H9 (cell line): ENCODE measurements around the gene FCMR. TPM values are rescaled to one million over a fixed set of nuclear protein-coding genes. Genes with fewer than 3 reads are reported as not detected.

Source experiments
- DNase-seq: peaks from one replicate; pipeline ENCODE4 v3.0.0-alpha.2; 2017
- H2AFZ ChIP-seq: one replicate; pipeline ENCODE4 v1.6.1; 2013; ENCODE audit warnings: mild to moderate bottlenecking, low read length, control low read depth, moderate library complexity
- H2AK5ac ChIP-seq: 2 replicates; pipeline ENCODE4 v1.6.1; 2013; ENCODE audit warnings: low read length, control low read depth, mixed read lengths; ENCODE audit not compliant: insufficient read length
- H2BK120ac ChIP-seq: one replicate; pipeline ENCODE4 v1.6.1; 2013; ENCODE audit warnings: low read depth, mild to moderate bottlenecking, low read length, control low read depth, inconsistent platforms; ENCODE audit not compliant: poor library complexity, severe bottlenecking
- H2BK12ac ChIP-seq: 2 replicates; pipeline ENCODE4 v1.6.1; 2013; ENCODE audit warnings: low read length, control low read depth, mixed read lengths, low read depth; ENCODE audit not compliant: insufficient read length
- H2BK15ac ChIP-seq: 2 replicates; pipeline ENCODE4 v1.6.1; 2013; ENCODE audit warnings: low read depth, low read length, control low read depth
- H2BK20ac ChIP-seq: one replicate; pipeline ENCODE4 v1.6.1; 2013; ENCODE audit warnings: low read depth, mild to moderate bottlenecking, low read length, control low read depth, inconsistent platforms; ENCODE audit not compliant: poor library complexity, severe bottlenecking
- H2BK5ac ChIP-seq: 2 replicates; pipeline ENCODE4 v1.6.1; 2013; ENCODE audit warnings: low read length, control low read depth, mixed read lengths; ENCODE audit not compliant: insufficient read length
- H3K14ac ChIP-seq: 2 replicates; pipeline ENCODE4 v1.6.1; 2013; ENCODE audit warnings: low read length, control low read depth; ENCODE audit not compliant: insufficient read depth
- H3K18ac ChIP-seq: 2 replicates; pipeline ENCODE4 v1.6.1; 2013; ENCODE audit warnings: low read depth, mild to moderate bottlenecking, mixed read lengths, low read length, control low read depth; ENCODE audit not compliant: insufficient read length
- H3K23ac ChIP-seq: 2 replicates; pipeline ENCODE4 v1.6.1; 2013; ENCODE audit warnings: low read length, control low read depth, mixed read lengths, low read depth; ENCODE audit not compliant: insufficient read length
- H3K23me2 ChIP-seq: 2 replicates; pipeline ENCODE4 v1.6.1; 2013; ENCODE audit warnings: low read depth, mild to moderate bottlenecking, mixed read lengths, low read length, control low read depth; ENCODE audit not compliant: insufficient read length, poor library complexity, severe bottlenecking
- H3K27ac ChIP-seq: 2 replicates; pipeline ENCODE4 v1.5.1; 2013; ENCODE audit warnings: low read length, control low read depth, mixed read lengths, low read depth; ENCODE audit not compliant: insufficient read length
- H3K27me3 ChIP-seq: 2 replicates; pipeline ENCODE4 v1.6.1; 2013; ENCODE audit warnings: low read length, control low read depth, inconsistent platforms; ENCODE audit not compliant: insufficient read depth
- H3K4ac ChIP-seq: 2 replicates; pipeline ENCODE4 v1.6.1; 2013; ENCODE audit warnings: low read depth, mild to moderate bottlenecking, control low read depth, inconsistent platforms, low read length, moderate library complexity
- H3K4me1 ChIP-seq: 2 replicates; pipeline ENCODE4 v1.6.1; 2013; ENCODE audit warnings: low read length, control low read depth, inconsistent platforms; ENCODE audit not compliant: insufficient read depth
- H3K4me2 ChIP-seq: 2 replicates; pipeline ENCODE4 v1.6.1; 2013; ENCODE audit warnings: low read length, control low read depth, mixed read lengths; ENCODE audit not compliant: insufficient read length, insufficient read depth
- H3K56ac ChIP-seq: 2 replicates; pipeline ENCODE4 v1.6.1; 2013; ENCODE audit warnings: low read depth, mild to moderate bottlenecking, mixed read lengths, low read length, control low read depth; ENCODE audit not compliant: insufficient read length
- H3K79me1 ChIP-seq: 2 replicates; pipeline ENCODE4 v1.6.1; 2013; ENCODE audit warnings: low read depth, mild to moderate bottlenecking, moderate library complexity, low read length, control low read depth, inconsistent platforms; ENCODE audit not compliant: insufficient read depth, poor library complexity, severe bottlenecking
- H3K79me2 ChIP-seq: 2 replicates; pipeline ENCODE4 v1.6.1; 2013; ENCODE audit warnings: low read length, control low read depth, inconsistent platforms; ENCODE audit not compliant: insufficient read depth
- H3K9ac ChIP-seq: 2 replicates; pipeline ENCODE4 v1.6.1; 2013; ENCODE audit warnings: low read length, control low read depth, mixed read lengths; ENCODE audit not compliant: insufficient read length; ENCODE audit errors: extremely low read depth
- H3K9me3 ChIP-seq: one replicate; pipeline ENCODE4 v1.6.1; 2013; ENCODE audit warnings: low read depth, low read length, inconsistent platforms; ENCODE audit not compliant: control insufficient read depth
- H3T11ph ChIP-seq: one replicate; pipeline ENCODE4 v1.6.1; 2013; ENCODE audit warnings: mild to moderate bottlenecking, low read length, control low read depth, inconsistent platforms
- H4K20me1 ChIP-seq: one replicate; pipeline ENCODE4 v1.6.1; 2013; ENCODE audit not compliant: control insufficient read depth, insufficient read length, insufficient read depth
- H4K5ac ChIP-seq: 2 replicates; pipeline ENCODE4 v1.6.1; 2013; ENCODE audit warnings: low read depth, mild to moderate bottlenecking, mixed read lengths, low read length, control low read depth; ENCODE audit not compliant: insufficient read length
- H4K8ac ChIP-seq: replicated peaks from 2 replicates; pipeline ENCODE4 v1.6.1; 2013; ENCODE audit warnings: low read length, control low read depth, mixed read lengths, low read depth; ENCODE audit not compliant: insufficient read length
- H4K91ac ChIP-seq: 2 replicates; pipeline ENCODE4 v1.6.1; 2013; ENCODE audit warnings: low read depth, mild to moderate bottlenecking, moderate library complexity, mixed read lengths, low read length, control low read depth; ENCODE audit not compliant: insufficient read length
- H3K27ac Mint-ChIP-seq, 3 experiments: 2 replicates in 2 of 3; 3 replicates in 1 of 3; pipeline ENCODE4 v1.8.0; 2020 to 2021; ENCODE audit warnings: mixed read lengths in 3 of 3, mild to moderate bottlenecking in 1 of 3, moderate library complexity in 1 of 3
- H3K27me3 Mint-ChIP-seq: 2 replicates; pipeline ENCODE4 v1.8.0; 2021; ENCODE audit warnings: low read depth, mild to moderate bottlenecking, moderate library complexity, mixed read lengths
- H3K36me3 Mint-ChIP-seq, 3 experiments: 2 replicates in 2 of 3; 3 replicates in 1 of 3; pipeline ENCODE4 v1.8.0; 2020 to 2021; ENCODE audit warnings: low read depth in 3 of 3, mixed read lengths in 3 of 3; ENCODE audit not compliant: insufficient read depth in 1 of 3
- H3K4me1 Mint-ChIP-seq, 2 experiments: 2 replicates each; pipeline ENCODE4 v1.8.0; 2020; ENCODE audit warnings: mixed read lengths in 2 of 2
- H3K4me3 Mint-ChIP-seq, 2 experiments: 2 replicates in 1 of 2; 3 replicates in 1 of 2; pipeline ENCODE4 v1.8.0; 2020 to 2021; ENCODE audit warnings: mild to moderate bottlenecking in 2 of 2, mixed read lengths in 2 of 2, moderate library complexity in 1 of 2
- H3K9me3 Mint-ChIP-seq, 2 experiments: 2 replicates in 1 of 2; 3 replicates in 1 of 2; pipeline ENCODE4 v1.8.0; 2020; ENCODE audit warnings: mild to moderate bottlenecking in 2 of 2, mixed read lengths in 2 of 2, moderate library complexity in 1 of 2
- WGBS: extraction: QIAGEN DNeasy Blood & Tissue Kit; methylation state at CpG from one replicate; pipeline ENCODE4 v1.1.7; 2013; ENCODE audit warnings: missing lambda C conversion rate, low lambda C conversion rate, mixed read lengths; ENCODE audit not compliant: insufficient read length; ENCODE audit errors: extremely low coverage; 5-methylcytosine and 5-hydroxymethylcytosine counted together
- total RNA-seq: library from RNA; stranded (reverse); gene quantifications from 2 replicates; pipeline ENCODE4 v1.2.1, GENCODE V29; 2021
- TF ChIP-seq, protein P1 (sequence below): fragments of 200-600 bp; sonication (generic); conservative IDR thresholded peaks from 3 replicates; pipeline ENCODE4 v1.8.0; 2021; ENCODE audit warnings: antibody characterized with exemption, mild to moderate bottlenecking

FCMR gene
- total RNA-seq, 1 experiment from 2014 or later = not detected

DNA sequence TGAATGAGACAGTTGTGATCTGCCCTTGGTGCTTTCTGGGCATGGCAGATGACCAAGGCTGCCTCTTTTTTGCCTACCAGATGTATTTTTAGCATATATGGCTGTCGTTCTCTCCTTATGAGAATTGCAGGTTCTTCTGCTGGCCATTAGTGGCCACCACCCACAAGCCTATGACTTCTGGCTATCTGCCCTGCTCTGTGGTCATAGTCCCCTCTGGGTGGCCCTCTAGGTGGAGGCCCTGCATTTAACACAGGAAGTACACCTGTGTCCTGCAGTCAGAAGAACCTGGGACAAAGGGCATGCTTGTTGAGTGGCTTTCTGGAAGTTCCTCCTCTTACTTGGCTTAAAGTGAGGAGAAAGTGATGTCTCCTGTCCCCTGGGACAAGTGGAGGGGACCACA lies 42.0 kb upstream of the FCMR start:
- no peaks in the 10 kb centered on the region for H4K20me1 ChIP-seq
- Mint-ChIP-seq H3K27ac (no peak overlapping the region), H3K36me3 (no peaks in the 10 kb centered on the region; a peak in 1 of 7 replicates), H3K27me3 (peaks cover 4% of the 10 kb centered on the region), H3K9me3 (no peaks in the 10 kb centered on the region), H3K4me1 (no peaks in the 10 kb centered on the region), H3K4me3 (no peak overlapping the region)
- H2AK5ac ChIP-seq = no peak overlapping the region
- TF ChIP-seq, protein P1, sequence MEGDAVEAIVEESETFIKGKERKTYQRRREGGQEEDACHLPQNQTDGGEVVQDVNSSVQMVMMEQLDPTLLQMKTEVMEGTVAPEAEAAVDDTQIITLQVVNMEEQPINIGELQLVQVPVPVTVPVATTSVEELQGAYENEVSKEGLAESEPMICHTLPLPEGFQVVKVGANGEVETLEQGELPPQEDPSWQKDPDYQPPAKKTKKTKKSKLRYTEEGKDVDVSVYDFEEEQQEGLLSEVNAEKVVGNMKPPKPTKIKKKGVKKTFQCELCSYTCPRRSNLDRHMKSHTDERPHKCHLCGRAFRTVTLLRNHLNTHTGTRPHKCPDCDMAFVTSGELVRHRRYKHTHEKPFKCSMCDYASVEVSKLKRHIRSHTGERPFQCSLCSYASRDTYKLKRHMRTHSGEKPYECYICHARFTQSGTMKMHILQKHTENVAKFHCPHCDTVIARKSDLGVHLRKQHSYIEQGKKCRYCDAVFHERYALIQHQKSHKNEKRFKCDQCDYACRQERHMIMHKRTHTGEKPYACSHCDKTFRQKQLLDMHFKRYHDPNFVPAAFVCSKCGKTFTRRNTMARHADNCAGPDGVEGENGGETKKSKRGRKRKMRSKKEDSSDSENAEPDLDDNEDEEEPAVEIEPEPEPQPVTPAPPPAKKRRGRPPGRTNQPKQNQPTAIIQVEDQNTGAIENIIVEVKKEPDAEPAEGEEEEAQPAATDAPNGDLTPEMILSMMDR = no peak
- H3K18ac ChIP-seq = no peak overlapping the region
- H3K4ac ChIP-seq = no peak overlapping the region
- H3K79me1 ChIP-seq = no peaks in the 10 kb centered on the region
- no peaks in the 10 kb centered on the region for H3K27me3 ChIP-seq
- no peaks in the 10 kb centered on the region for H3K9me3 ChIP-seq
- DNase-seq = no peak
- H2BK12ac ChIP-seq = no peak overlapping the region
- H3K23me2 ChIP-seq = no peaks in the 10 kb centered on the region
- no peak overlapping the region for H3K27ac ChIP-seq
- H3K4me2 ChIP-seq = no peak overlapping the region
- no peak overlapping the region for H4K91ac ChIP-seq
- no peak overlapping the region for H3K56ac ChIP-seq
- no peak overlapping the region for H3T11ph ChIP-seq
- H3K79me2 ChIP-seq = no peaks in the 10 kb centered on the region
- no peak overlapping the region for H2BK120ac ChIP-seq
- no CpG with 5 or more reads among the region's 1 CpG for WGBS
- no peak overlapping the region for H2AFZ ChIP-seq
- no peak overlapping the region for H4K8ac ChIP-seq
- no peak overlapping the region for H3K23ac ChIP-seq
- no peak overlapping the region for H3K14ac ChIP-seq
- H2BK15ac ChIP-seq = no peak overlapping the region
- no peak overlapping the region for H2BK20ac ChIP-seq
- no peak overlapping the region for H4K5ac ChIP-seq
- no peak overlapping the region for H2BK5ac ChIP-seq
- no peaks in the 10 kb centered on the region for H3K4me1 ChIP-seq
- H3K9ac ChIP-seq = no peak overlapping the region
